Left cardiac atrium (tissue), 4 donors: ENCODE data around the gene SLC37A1. TPM values are rescaled to one million over a fixed set of nuclear protein-coding genes. Genes with fewer than 3 reads are reported as not detected.
A peak's percentile ranks its signal among the peaks of the same experiment; 100 is the strongest.

ENCODE experiments used
- ATAC-seq, 2 donors: fragments of 200-7000 bp; cut with Tn5 transposase; one replicate each; pipeline ENCODE4 v1.9.1; 2020; ENCODE audit warnings: mild to moderate bottlenecking in 2 of 2, moderate library complexity in 2 of 2
- DNase-seq: peaks from one replicate; pipeline ENCODE4 v3.0.0-alpha.2; 2020
- intact Hi-C, 2 donors: fragments of 100-400 bp; cut with DNase I; formaldehyde crosslinking; loops; one replicate each; pipeline versions ENCODE4 v1.14.1 to v1.15.1; 2022 to 2023
- total RNA-seq, 2 donors: library from RNA; stranded (reverse); fragmentation: NEBNext Ultra II Directional; extraction: Animal tissue kit (Norgen Biotek cat#: 25700); gene quantifications; one replicate each; pipeline ENCODE4 v1.2.1, GENCODE V29; 2021
- donor health status: DM: no; HTN: yes; CAD: no.
- donor health status: DM: no; HTN: yes; CAD: no; lungs with severe emphysema.
- donor health status: DM: yes; HTN: yes; CAD: no.
- donor health status: Dilated cardiomyopathy.

SLC37A1 gene
- total RNA-seq, 2 donors from 2014 or later = 1.9 to 3.7 TPM

- DNase-seq = no peak
- intact Hi-C loops = no loop called here
- no peak for ATAC-seq
Measured at GRCh38 chr21:42567214-42567555, 53.5 kb downstream of the SLC37A1 start.

- DNase-seq = no peak
- intact Hi-C loops = no loop called here
Measured at GRCh38 chr21:42567861-42568260, 54.2 kb downstream of the SLC37A1 start.

GRCh38 chr21:42568376-42568775 is 54.7 kb downstream of the SLC37A1 start:
- ATAC-seq (no peak), DNase-seq (no peak)
- intact Hi-C loops = no loop called here

More at GRCh38 chr21:42567861-42568260, 54.2 kb downstream of the SLC37A1 start:
- no peak for ATAC-seq

- no peak for ATAC-seq
- intact Hi-C loops = no loop called here
- no peak for DNase-seq
Measured at GRCh38 chr21:42568866-42569731, 55.4 kb downstream of the SLC37A1 start.

GRCh38 chr21:42569732-42570301 is 56.2 kb downstream of the SLC37A1 start:
- DNase-seq (no peak), ATAC-seq (no peak)
- intact Hi-C loops = no loop called here

DNA sequence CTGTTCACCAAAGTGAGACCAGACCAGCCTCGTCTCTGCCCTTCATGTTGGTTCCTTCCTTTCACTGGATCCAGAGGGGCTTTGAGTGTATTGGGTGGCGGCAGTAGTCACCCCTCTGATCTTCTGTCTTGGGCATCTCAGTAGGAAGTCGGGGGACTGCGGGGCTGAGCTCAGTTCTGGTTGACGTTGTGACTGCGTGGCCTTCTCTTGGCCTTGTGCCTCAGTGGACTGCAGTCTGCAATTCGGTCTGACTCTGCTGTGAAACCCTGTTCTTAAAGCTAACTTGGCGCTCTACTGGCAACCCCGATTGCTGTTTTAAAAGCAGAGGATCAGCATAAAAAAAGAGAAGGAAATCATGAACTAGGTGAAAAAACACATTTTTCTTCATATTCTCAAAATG is 56.7 kb downstream of the SLC37A1 start:
- DNase-seq (no peak), ATAC-seq (no peak)
- intact Hi-C loops = no loop called here

DNA sequence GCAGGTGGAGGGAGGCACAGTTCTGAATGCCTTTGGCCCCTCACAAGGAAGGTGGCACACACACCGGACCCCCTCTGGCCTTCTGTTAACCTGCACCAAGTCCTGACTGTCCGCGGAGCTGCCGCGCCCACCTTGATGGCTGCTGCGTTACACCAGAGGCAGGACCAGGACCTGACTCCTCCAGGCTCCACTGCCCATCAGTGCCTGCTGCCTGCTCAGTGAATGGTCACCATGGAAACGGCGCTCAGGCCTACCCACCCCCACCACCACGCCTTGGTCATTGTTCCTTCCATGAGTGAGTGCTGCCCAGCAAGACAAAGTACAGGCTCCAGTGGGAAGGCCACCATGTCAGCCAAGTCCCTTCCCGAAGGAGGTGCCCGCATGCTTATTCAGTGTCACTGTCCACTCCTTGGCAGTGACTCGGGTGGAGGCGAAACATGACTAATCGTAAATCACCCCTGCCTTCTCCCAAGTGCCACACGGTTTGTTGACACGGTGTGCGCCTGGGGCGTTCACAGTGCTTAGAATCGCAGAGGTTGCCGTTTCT is 57.3 kb downstream of the SLC37A1 start:
- no peak for ATAC-seq
- intact Hi-C loops = no loop called here

DNA sequence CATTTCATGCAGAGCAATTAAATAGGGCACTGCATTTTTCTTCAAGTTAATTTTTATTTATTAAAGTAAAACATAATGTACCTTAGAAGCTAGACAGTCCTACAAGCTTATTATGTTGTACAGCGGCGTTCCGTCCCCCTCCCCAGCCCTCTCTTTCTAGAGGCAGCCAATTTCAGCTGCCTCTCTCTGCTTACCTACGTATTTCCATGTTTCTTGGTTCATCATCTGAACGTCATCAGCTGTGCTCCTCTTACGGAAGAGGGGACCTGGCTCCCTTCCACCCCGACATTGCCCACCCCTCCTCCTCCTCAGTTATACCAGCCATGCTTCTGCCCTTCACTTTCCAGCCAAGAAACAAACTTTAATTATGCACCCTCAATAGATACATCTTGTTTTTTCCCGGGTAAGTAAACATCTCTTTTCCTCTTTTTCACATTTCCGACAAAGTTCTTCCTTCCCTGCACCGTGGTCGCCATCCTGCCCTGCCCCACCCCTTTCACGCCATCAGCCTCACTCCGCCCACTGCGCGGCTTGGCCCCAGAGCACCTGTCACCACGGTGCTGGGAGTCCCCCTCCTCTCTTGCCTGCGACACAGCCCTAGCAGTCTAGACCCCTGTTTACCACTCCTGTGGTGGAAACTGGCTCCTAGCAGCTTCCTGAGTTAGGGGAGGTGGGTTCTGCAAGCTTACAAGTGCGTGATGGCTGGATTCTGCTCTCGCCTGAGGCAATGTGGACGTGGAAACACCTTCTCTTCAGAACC is 57.9 kb downstream of the SLC37A1 start:
- DNase-seq (no peak), ATAC-seq (no peak)
- intact Hi-C loops = no loop called here

More for the DNA sequence above, 57.3 kb downstream of the SLC37A1 start:
- DNase-seq = no peak

DNA sequence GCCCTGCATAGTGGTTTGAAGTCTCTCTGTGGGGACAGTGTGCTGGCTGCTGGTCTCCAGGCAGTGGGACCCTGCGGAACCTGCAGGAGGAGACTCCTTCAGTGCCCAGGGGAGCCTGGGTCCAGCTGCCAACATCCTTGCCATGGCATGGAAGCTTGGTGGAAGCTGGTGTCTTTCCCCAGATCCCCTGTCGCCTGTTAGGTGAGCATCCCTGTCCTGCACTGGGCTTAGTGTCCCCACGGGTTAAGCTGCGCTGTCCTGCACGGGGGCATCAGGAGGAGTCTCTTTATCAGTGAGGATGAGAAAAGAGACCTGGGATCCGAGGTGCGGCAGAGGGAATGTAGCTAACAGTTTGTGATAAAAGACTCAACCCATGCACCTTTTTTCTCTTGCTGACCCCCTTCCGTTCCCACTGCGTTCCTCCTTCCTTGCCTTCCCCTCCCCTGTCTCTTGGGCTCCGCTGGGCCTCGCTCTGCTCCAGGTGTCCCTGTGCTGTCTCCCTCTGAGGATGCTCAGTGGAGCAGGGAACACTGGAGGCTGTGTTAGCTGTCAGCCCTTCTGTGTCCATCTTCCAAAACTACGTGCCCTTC is 59.3 kb downstream of the SLC37A1 start:
- ATAC-seq = no peak

GRCh38 chr21:42574234-42575027 is 60.8 kb downstream of the SLC37A1 start:
- DNase-seq (no peak), ATAC-seq (no peak)
- intact Hi-C loops = no loop called here

More for the DNA sequence above, 59.3 kb downstream of the SLC37A1 start:
- DNase-seq = no peak
- intact Hi-C loops = no loop called here

GRCh38 chr21:42575111-42575510 is 61.5 kb downstream of the SLC37A1 start:
- intact Hi-C loops = no loop called here
- ATAC-seq = no peak

DNA sequence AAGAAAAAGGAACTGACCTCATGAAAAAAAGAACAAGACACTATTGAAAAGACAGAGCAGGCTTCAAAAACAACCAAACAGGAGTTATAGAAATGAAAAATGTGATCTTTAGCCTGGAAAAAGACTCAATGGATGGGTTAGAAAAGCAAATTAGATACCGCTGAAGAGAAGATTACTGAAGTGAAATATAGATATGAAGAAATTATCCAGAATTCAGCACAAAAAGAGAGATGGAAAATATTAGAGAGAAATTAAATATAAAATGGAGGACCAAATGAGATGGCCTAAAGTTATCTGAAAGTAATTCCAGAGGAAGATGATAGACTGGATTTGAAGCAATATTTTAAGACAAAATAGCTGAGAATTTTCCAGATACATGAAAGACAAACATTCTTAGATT is 63.0 kb downstream of the SLC37A1 start:
- intact Hi-C loops = no loop called here
- ATAC-seq = no peak
- no peak for DNase-seq

More at GRCh38 chr21:42575111-42575510, 61.5 kb downstream of the SLC37A1 start:
- DNase-seq = no peak

- intact Hi-C loops = no loop called here
- no peak for ATAC-seq
Measured at GRCh38 chr21:42578034-42578433, 64.4 kb downstream of the SLC37A1 start.

DNA sequence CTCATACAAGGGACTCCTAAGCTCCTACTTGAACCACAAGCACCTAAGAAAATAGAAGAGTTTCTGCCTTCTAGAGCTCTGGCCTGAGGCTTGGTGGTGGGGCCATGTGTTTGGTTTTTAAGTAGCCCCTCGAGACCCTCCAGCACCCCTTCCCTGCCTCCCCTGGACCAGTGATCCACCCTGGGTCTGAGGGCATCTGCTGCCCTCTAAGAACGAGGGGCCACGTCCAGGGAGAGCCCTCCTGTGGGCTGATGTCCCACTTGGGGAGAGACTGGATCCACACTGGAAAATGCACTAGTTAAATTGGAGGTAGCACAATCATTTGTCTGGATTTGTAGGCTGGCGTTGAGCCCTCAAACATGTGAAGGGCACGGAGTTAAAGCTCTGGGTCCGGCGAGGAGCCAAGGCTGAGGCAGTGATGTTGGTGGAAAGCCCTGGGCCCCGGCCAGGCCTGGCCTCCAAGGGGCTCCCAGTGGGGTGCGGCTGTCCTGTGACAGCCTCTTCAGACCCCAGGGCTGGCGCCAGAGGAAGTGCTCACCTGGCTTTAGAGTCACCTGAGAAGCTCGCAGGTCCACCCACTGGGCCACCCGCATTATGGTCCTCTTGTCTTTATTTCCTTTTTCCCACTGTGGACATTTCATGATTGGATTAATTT is 65.2 kb downstream of the SLC37A1 start:
- intact Hi-C loops = no loop called here
- DNase-seq = no peak
- peak in 1 of 2 donors; percentile 47 for ATAC-seq

More at GRCh38 chr21:42578034-42578433, 64.4 kb downstream of the SLC37A1 start:
- DNase-seq = no peak

- intact Hi-C loops = no loop called here
- ATAC-seq (no peak), DNase-seq (no peak)
Measured at GRCh38 chr21:42579456-42580075, 65.9 kb downstream of the SLC37A1 start.

DNA sequence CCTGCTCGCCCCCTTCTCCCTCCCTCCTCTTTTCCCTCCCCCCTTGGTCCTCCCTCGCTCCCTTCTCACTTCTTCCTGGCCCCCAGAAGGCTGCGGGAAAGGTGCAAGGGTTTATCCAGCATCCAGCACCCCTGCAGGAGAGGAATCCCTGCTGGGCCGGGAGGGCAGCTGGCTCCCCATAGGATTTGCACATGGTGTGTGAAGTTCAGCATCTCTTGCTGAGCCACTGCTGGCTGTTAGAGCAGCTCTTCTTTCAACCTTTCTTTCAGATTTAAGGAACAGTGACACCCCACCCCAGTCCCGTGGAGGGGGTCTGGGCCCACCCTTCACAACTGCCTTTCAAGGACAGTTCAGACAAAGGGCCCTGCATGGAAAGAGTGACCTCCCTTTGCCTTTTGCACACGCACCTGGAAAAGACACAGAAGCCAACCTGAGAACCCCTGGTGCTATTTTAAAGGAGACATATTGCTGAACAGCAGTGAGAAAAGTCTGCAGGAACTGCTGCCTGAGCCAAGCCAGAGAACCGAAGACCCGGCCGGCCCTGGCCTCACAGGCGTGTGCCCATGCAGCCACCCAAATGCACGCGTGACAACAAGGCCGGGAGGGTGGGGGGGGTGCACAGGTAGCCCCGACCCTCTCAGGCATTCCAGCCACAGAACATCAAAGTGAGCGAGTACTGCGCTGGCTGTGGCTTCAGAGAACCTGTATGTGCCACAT is 66.6 kb downstream of the SLC37A1 start:
- DNase-seq (no peak), ATAC-seq (no peak)
- intact Hi-C loops = no loop called here

- intact Hi-C loops = no loop called here
- DNase-seq (no peak), ATAC-seq (no peak)
Measured at GRCh38 chr21:42580793-42581321, 67.2 kb downstream of the SLC37A1 start.
